Mesenchymal stem cell (in vitro differentiated cells and primary cell): ENCODE data around the gene SH3RF1.

Experiments used
- DNase-seq: peaks from one replicate; pipeline ENCODE4 v3.0.0-alpha.2; 2013
- H2AFZ ChIP-seq: one replicate; pipeline ENCODE4 v1.6.1; 2013; ENCODE audit warnings: low read depth, mild to moderate bottlenecking, control low read depth, inconsistent platforms, low read length, moderate library complexity
- H2AK5ac ChIP-seq: 2 replicates; pipeline ENCODE4 v1.6.1; 2013; ENCODE audit warnings: low read length, moderate library complexity, mild to moderate bottlenecking, inconsistent platforms; ENCODE audit not compliant: severe bottlenecking
- H2BK120ac ChIP-seq: one replicate; pipeline ENCODE4 v1.6.1; 2013; ENCODE audit warnings: low read depth, mild to moderate bottlenecking, inconsistent platforms, low read length, moderate library complexity
- H2BK12ac ChIP-seq, 2 experiments: one replicate each; pipeline ENCODE4 v1.6.1; 2013; ENCODE audit warnings: inconsistent platforms in 2 of 2, low read length in 2 of 2, mild to moderate bottlenecking in 2 of 2, moderate library complexity in 2 of 2, control low read depth in 1 of 2
- H2BK15ac ChIP-seq: one replicate; pipeline ENCODE4 v1.6.1; 2013; ENCODE audit warnings: mild to moderate bottlenecking, low read depth, inconsistent platforms; ENCODE audit not compliant: poor library complexity, severe bottlenecking
- H2BK5ac ChIP-seq: 2 replicates; pipeline ENCODE4 v1.6.1; 2013; ENCODE audit warnings: low read depth, mild to moderate bottlenecking, low read length, control low read depth, inconsistent platforms; ENCODE audit not compliant: poor library complexity, severe bottlenecking
- H3K14ac ChIP-seq, 2 experiments: one replicate each; pipeline ENCODE4 v1.6.1; 2013; ENCODE audit warnings: inconsistent platforms in 2 of 2, low read length in 2 of 2, control low read depth in 1 of 2, mild to moderate bottlenecking in 1 of 2, moderate library complexity in 1 of 2
- H3K18ac ChIP-seq, 2 experiments: one replicate each; pipeline ENCODE4 v1.6.1; 2013; ENCODE audit warnings: inconsistent platforms in 2 of 2, low read length in 2 of 2, control low read depth in 1 of 2, low read depth in 1 of 2, mild to moderate bottlenecking in 1 of 2
- H3K23ac ChIP-seq, 2 experiments: one replicate each; pipeline ENCODE4 v1.6.1; 2013; ENCODE audit warnings: inconsistent platforms in 2 of 2, low read length in 2 of 2, mild to moderate bottlenecking in 2 of 2, moderate library complexity in 2 of 2, control low read depth in 1 of 2
- H3K27ac ChIP-seq: 2 replicates; pipeline ENCODE4 v1.5.1; 2013; ENCODE audit warnings: mild to moderate bottlenecking, moderate library complexity, low read length, control low read depth, inconsistent platforms; ENCODE audit not compliant: poor library complexity, severe bottlenecking
- H3K27me3 ChIP-seq, 2 experiments: 2 replicates each; pipeline versions ENCODE4 v1.6.1 to v1.7.0; 2013; ENCODE audit warnings: low read length in 2 of 2, mild to moderate bottlenecking in 2 of 2, moderate library complexity in 2 of 2, control low read depth in 1 of 2, inconsistent platforms in 1 of 2; ENCODE audit not compliant: control insufficient read depth in 1 of 2, insufficient read depth in 1 of 2
- H3K36me3 ChIP-seq, 2 experiments: 2 replicates each; pipeline versions ENCODE4 v1.6.1 to v1.7.0; 2013; ENCODE audit warnings: low read length in 2 of 2, control low read depth in 1 of 2, inconsistent platforms in 1 of 2, low read depth in 1 of 2, mild to moderate bottlenecking in 1 of 2; ENCODE audit not compliant: insufficient read depth in 2 of 2, control insufficient read depth in 1 of 2
- H3K4ac ChIP-seq, 2 experiments: one replicate each; pipeline ENCODE4 v1.6.1; 2013; ENCODE audit warnings: inconsistent platforms in 2 of 2, low read length in 2 of 2, mild to moderate bottlenecking in 2 of 2, moderate library complexity in 2 of 2, control low read depth in 1 of 2, low read depth in 1 of 2
- H3K4me1 ChIP-seq: 2 replicates; pipeline ENCODE4 v1.6.1; 2013; ENCODE audit warnings: low read depth, low read length, control low read depth; ENCODE audit not compliant: control insufficient read depth, insufficient read depth
- H3K4me2 ChIP-seq: 2 replicates; pipeline ENCODE4 v1.6.1; 2013; ENCODE audit warnings: low read length, mild to moderate bottlenecking, inconsistent platforms; ENCODE audit not compliant: poor library complexity, severe bottlenecking
- H3K4me3 ChIP-seq, 2 experiments: 2 replicates each; pipeline versions ENCODE4 v1.5.1 to v1.7.0; 2013; ENCODE audit warnings: low read length in 2 of 2, mild to moderate bottlenecking in 2 of 2, control low read depth in 1 of 2, low read depth in 1 of 2; ENCODE audit not compliant: insufficient read depth in 1 of 2
- H3K79me1 ChIP-seq: replicated peaks from 2 replicates; pipeline ENCODE4 v1.6.1; 2013; ENCODE audit warnings: mild to moderate bottlenecking, control low read depth, low read length, inconsistent platforms; ENCODE audit not compliant: poor library complexity, severe bottlenecking
- H3K9ac ChIP-seq: 2 replicates; pipeline ENCODE4 v1.7.0; 2013; ENCODE audit warnings: mild to moderate bottlenecking, low read length, moderate library complexity
- H3K9me3 ChIP-seq: 2 replicates; pipeline ENCODE4 v1.7.0; 2013; ENCODE audit warnings: mild to moderate bottlenecking, low read length; ENCODE audit not compliant: control insufficient read depth
- H4K8ac ChIP-seq: one replicate; pipeline ENCODE4 v1.6.1; 2013; ENCODE audit warnings: inconsistent platforms, mild to moderate bottlenecking, low read length, moderate library complexity
- H4K91ac ChIP-seq: one replicate; pipeline ENCODE4 v1.6.1; 2013; ENCODE audit warnings: mild to moderate bottlenecking, low read length, inconsistent platforms
- WGBS: methylation state at CpG from one replicate; pipeline ENCODE4 v1.1.7; 2013; ENCODE audit warnings: mixed read lengths; 5-methylcytosine and 5-hydroxymethylcytosine counted together

Gene SH3RF1

GRCh38 chr4:169120624-169121023 lies 150.1 kb downstream of the SH3RF1 start:
- H3K79me1 ChIP-seq, result peaks cover 9% of the 10 kb centered on the region
- H4K8ac ChIP-seq, result no peak overlapping the region
- 100% methylated on average over 1 of the region's 2 CpGs for whole genome bisulfite sequencing
- H3K4me1 ChIP-seq, result peaks cover 13% of the 10 kb centered on the region
- no peak overlapping the region for H2AK5ac ChIP-seq
- H3K4me2 ChIP-seq, result no peak overlapping the region
- H3K27me3 ChIP-seq, result no peaks in the 10 kb centered on the region
- H3K36me3 ChIP-seq, result peaks cover 13 to 85% of the 10 kb centered on the region in 2 experiments
- no peak overlapping the region for H3K4ac ChIP-seq
- no peak overlapping the region for H2BK120ac ChIP-seq
- DNase-seq, result no peak
- no peak overlapping the region for H2BK5ac ChIP-seq
- no peak overlapping the region for H3K4me3 ChIP-seq
- no peak overlapping the region for H3K18ac ChIP-seq
- H3K9me3 ChIP-seq, result no peaks in the 10 kb centered on the region
- no peak overlapping the region for H2BK15ac ChIP-seq
- H3K14ac ChIP-seq, result no peak overlapping the region
- no peak overlapping the region for H3K27ac ChIP-seq
- H3K9ac ChIP-seq, result no peak overlapping the region
- no peak overlapping the region for H2BK12ac ChIP-seq
- H3K23ac ChIP-seq, result no peak overlapping the region
- no peak overlapping the region for H2AFZ ChIP-seq
- H4K91ac ChIP-seq, result no peak overlapping the region

- H3K9ac ChIP-seq, result no peak overlapping the region
- no peak overlapping the region for H3K14ac ChIP-seq
- H4K91ac ChIP-seq, result no peak overlapping the region
- no peak overlapping the region for H3K4ac ChIP-seq
- no peaks in the 10 kb centered on the region for H3K9me3 ChIP-seq
- H4K8ac ChIP-seq, result no peak overlapping the region
- H3K18ac ChIP-seq, result no peak overlapping the region
- no peak overlapping the region for H2AK5ac ChIP-seq
- peaks cover 16% of the 10 kb centered on the region for H3K4me1 ChIP-seq
- H3K4me2 ChIP-seq, result no peak overlapping the region
- H3K79me1 ChIP-seq, result peaks cover 6% of the 10 kb centered on the region
- no peak overlapping the region for H3K23ac ChIP-seq
- 93% methylated on average over 3 of the region's 3 CpGs for WGBS
- no peak overlapping the region for H3K4me3 ChIP-seq
- DNase-seq, result no peak
- H3K27me3 ChIP-seq, result no peaks in the 10 kb centered on the region
- H2BK12ac ChIP-seq, result no peak overlapping the region
- no peak overlapping the region for H2AFZ ChIP-seq
- H2BK120ac ChIP-seq, result no peak overlapping the region
- H2BK15ac ChIP-seq, result no peak overlapping the region
- no peak overlapping the region for H3K27ac ChIP-seq
- H3K36me3 ChIP-seq, result peaks cover 11 to 85% of the 10 kb centered on the region in 2 experiments
- no peak overlapping the region for H2BK5ac ChIP-seq
Observed at GRCh38 chr4:169119536-169119935, 151.2 kb downstream of the SH3RF1 start.

GRCh38 chr4:169117591-169118081 lies 153.1 kb downstream of the SH3RF1 start:
- H2BK120ac ChIP-seq, result no peak overlapping the region

GRCh38 chr4:169116270-169116901 lies 154.4 kb downstream of the SH3RF1 start:
- H3K4me3 ChIP-seq, result no peak overlapping the region
- no peak overlapping the region for H2BK12ac ChIP-seq
- H3K4me2 ChIP-seq, result no peak overlapping the region
- peaks cover 8% of the 10 kb centered on the region for H3K79me1 ChIP-seq
- peaks cover 11 to 86% of the 10 kb centered on the region in 2 experiments for H3K36me3 ChIP-seq
- no peak overlapping the region for H4K8ac ChIP-seq
- H3K4me1 ChIP-seq, result peaks cover 15% of the 10 kb centered on the region
- peak overlapping the region; percentile 81 for H3K9ac ChIP-seq
- no peak overlapping the region for H2AFZ ChIP-seq
- 87% methylated on average over 7 of the region's 12 CpGs for WGBS
- no peak overlapping the region for H3K4ac ChIP-seq
- H3K18ac ChIP-seq, result peak overlapping the region; percentile 11 to 22
- peak overlapping the region; percentile 42 for H2AK5ac ChIP-seq
- H3K14ac ChIP-seq, result peak overlapping the region in 1 of 2 experiments; percentile 18
- no peak overlapping the region for H2BK5ac ChIP-seq
- H4K91ac ChIP-seq, result peak overlapping the region; percentile 44
- H3K9me3 ChIP-seq, result no peaks in the 10 kb centered on the region
- no peaks in the 10 kb centered on the region for H3K27me3 ChIP-seq
- H3K27ac ChIP-seq, result peak overlapping the region; percentile 58
- H3K23ac ChIP-seq, result no peak overlapping the region
- no peak overlapping the region for H2BK15ac ChIP-seq
- DNase-seq, result no peak
- H2BK120ac ChIP-seq, result no peak overlapping the region

More at GRCh38 chr4:169117591-169118081, 153.1 kb downstream of the SH3RF1 start:
- Histone ChIP-seq H3K23ac (no peak overlapping the region), H3K27ac (no peak overlapping the region), H4K91ac (no peak overlapping the region), H2BK5ac (no peak overlapping the region), H3K9ac (no peak overlapping the region), H3K4ac (no peak overlapping the region), H2AFZ (no peak overlapping the region), H3K14ac (no peak overlapping the region), H2BK15ac (no peak overlapping the region), H3K27me3 (no peaks in the 10 kb centered on the region), H3K4me2 (no peak overlapping the region), H3K4me1 (peaks cover 18% of the 10 kb centered on the region), H4K8ac (no peak overlapping the region), H2BK12ac (no peak overlapping the region), H3K79me1 (peaks cover 7% of the 10 kb centered on the region), H2AK5ac (peak overlapping the region; percentile 2), H3K18ac (no peak overlapping the region), H3K4me3 (peak overlapping the region in 1 of 2 experiments; percentile 18), H3K36me3 (peaks cover 11 to 86% of the 10 kb centered on the region in 2 experiments), H3K9me3 (no peaks in the 10 kb centered on the region)
- WGBS, result 93% methylated on average over 6 of the region's 7 CpGs
- no peak for DNase-seq
